Mucosa of rectum (tissue), 2 donors: ENCODE measurements around the gene TAF1D.

ENCODE experiments used
- H3K27ac ChIP-seq, 2 donors: one replicate each; pipeline ENCODE4 v1.7.0; 2013; ENCODE audit warnings: inconsistent platforms in 2 of 2, low read depth in 2 of 2, low read length in 2 of 2
- H3K27me3 ChIP-seq, 2 donors: one replicate each; pipeline ENCODE4 v1.7.0; 2013; ENCODE audit warnings: low read length in 2 of 2; ENCODE audit not compliant: control insufficient read depth in 2 of 2, insufficient read depth in 2 of 2
- H3K36me3 ChIP-seq, 2 donors: one replicate each; pipeline ENCODE4 v1.7.0; 2013; ENCODE audit warnings: low read length in 2 of 2; ENCODE audit not compliant: control insufficient read depth in 2 of 2, insufficient read depth in 2 of 2
- H3K4me1 ChIP-seq, 2 donors: one replicate each; pipeline ENCODE4 v1.7.0; 2013; ENCODE audit warnings: low read length in 2 of 2, mild to moderate bottlenecking in 1 of 2; ENCODE audit not compliant: control insufficient read depth in 2 of 2, insufficient read depth in 2 of 2
- H3K4me3 ChIP-seq, 2 donors: one replicate each; pipeline ENCODE4 v1.7.0; 2013; ENCODE audit warnings: low read length in 2 of 2
- H3K9ac ChIP-seq, 2 donors: one replicate each; pipeline ENCODE4 v1.7.0; 2013; ENCODE audit warnings: low read length in 2 of 2, low read depth in 1 of 2, mild to moderate bottlenecking in 1 of 2
- H3K9me3 ChIP-seq, 2 donors: one replicate each; pipeline ENCODE4 v1.7.0; 2013; ENCODE audit warnings: low read length in 2 of 2; ENCODE audit not compliant: control insufficient read depth in 2 of 2
- donor health status: healthy.
- donor health status: Normal muscosa, but diverticular disease.

The TAF1D gene

DNA sequence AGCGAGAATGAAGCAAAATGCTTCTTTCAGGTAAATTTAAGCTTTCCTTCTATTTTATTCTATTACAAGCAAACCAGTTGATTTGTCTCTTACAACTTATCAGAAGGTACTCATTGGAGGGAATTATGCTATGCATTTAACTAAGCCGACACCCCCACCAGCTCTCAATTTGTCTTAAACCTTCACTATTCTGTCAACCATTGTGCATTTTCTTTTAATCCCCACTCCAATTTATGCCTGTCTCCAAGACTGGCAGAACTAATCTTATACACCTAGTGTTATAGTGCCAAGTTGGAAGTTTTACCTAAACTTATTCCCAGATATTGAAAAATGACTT is 12.5 kb downstream of the TAF1D start:
- H3K4me3 ChIP-seq = no peak overlapping the region
- H3K4me1 ChIP-seq = peaks cover 0 to 3% of the 10 kb centered on the region in 2 donors
- no peaks in the 10 kb centered on the region for H3K27me3 ChIP-seq
- no peak overlapping the region for H3K9ac ChIP-seq
- H3K9me3 ChIP-seq = no peaks in the 10 kb centered on the region
- H3K27ac ChIP-seq = no peak overlapping the region
- peaks cover 54 to 63% of the 10 kb centered on the region in 2 donors for H3K36me3 ChIP-seq

- H3K36me3 ChIP-seq = peaks cover 48 to 61% of the 10 kb centered on the region in 2 donors
- no peak overlapping the region for H3K27ac ChIP-seq
- H3K9me3 ChIP-seq = no peaks in the 10 kb centered on the region
- H3K9ac ChIP-seq = no peak overlapping the region
- H3K4me3 ChIP-seq = no peak overlapping the region
- H3K27me3 ChIP-seq = no peaks in the 10 kb centered on the region
- H3K4me1 ChIP-seq = peaks cover 0 to 3% of the 10 kb centered on the region in 2 donors
Measured at GRCh38 chr11:93727985-93728791, 13.1 kb downstream of the TAF1D start.

DNA sequence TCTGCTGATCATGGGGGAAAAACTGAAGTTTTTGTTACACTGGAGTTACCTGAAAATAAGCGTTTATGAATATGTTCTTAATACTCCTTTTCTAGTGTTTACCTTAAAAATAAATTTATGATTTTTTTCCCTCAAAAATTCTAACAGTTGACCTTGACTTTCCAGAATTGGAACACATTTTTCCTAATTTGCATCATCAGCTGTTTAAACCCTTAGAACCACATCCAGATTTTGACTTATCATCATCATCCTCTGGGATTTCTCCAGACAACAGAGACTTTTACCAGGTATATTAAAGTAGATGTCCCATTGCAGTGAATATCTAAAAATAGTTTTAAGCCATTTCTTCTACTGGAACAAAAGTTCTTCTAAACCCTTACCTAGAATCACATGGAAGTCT is 17.2 kb downstream of the TAF1D start:
- no peaks in the 10 kb centered on the region for H3K27me3 ChIP-seq
- H3K9ac ChIP-seq = no peak overlapping the region
- H3K4me3 ChIP-seq = no peak overlapping the region
- no peaks in the 10 kb centered on the region for H3K9me3 ChIP-seq
- no peaks in the 10 kb centered on the region for H3K4me1 ChIP-seq
- H3K36me3 ChIP-seq = peaks cover 12 to 32% of the 10 kb centered on the region in 2 donors
- no peak overlapping the region for H3K27ac ChIP-seq

GRCh38 chr11:93720522-93720921 is 20.8 kb downstream of the TAF1D start:
- no peaks in the 10 kb centered on the region for H3K4me1 ChIP-seq
- H3K27me3 ChIP-seq = no peaks in the 10 kb centered on the region
- no peak overlapping the region for H3K4me3 ChIP-seq
- H3K27ac ChIP-seq = no peak overlapping the region
- no peaks in the 10 kb centered on the region for H3K9me3 ChIP-seq
- H3K36me3 ChIP-seq = peaks cover 6 to 16% of the 10 kb centered on the region in 2 donors
- no peak overlapping the region for H3K9ac ChIP-seq

DNA sequence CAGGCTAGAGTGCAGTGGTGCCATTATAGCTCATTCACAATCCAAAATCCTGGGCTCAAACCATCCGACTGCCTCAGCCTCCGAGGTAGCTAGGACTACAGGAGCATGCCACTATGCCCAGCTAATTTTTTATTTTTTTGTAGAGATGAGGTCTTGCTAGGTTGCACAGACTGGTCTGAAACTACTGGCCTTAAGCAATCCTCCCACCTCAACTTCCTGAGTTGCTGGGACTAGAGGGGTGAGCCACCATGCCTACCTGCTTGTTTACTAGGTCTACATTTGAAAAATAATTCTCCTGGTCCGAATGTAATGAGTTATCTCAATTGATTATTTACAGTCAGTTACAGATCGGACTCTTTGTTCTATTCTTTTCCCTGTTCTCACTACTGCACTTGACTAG is 22.0 kb downstream of the TAF1D start:
- H3K4me3 ChIP-seq = no peak overlapping the region
- no peaks in the 10 kb centered on the region for H3K4me1 ChIP-seq
- H3K9ac ChIP-seq = no peak overlapping the region
- no peak overlapping the region for H3K27ac ChIP-seq
- peaks cover 13 to 23% of the 10 kb centered on the region in 2 donors for H3K36me3 ChIP-seq
- no peaks in the 10 kb centered on the region for H3K9me3 ChIP-seq
- H3K27me3 ChIP-seq = no peaks in the 10 kb centered on the region

- Histone ChIP-seq H3K9me3 (no peaks in the 10 kb centered on the region), H3K27ac (no peak overlapping the region), H3K4me3 (no peak overlapping the region), H3K9ac (no peak overlapping the region), H3K27me3 (no peaks in the 10 kb centered on the region), H3K4me1 (no peaks in the 10 kb centered on the region), H3K36me3 (peaks cover 13 to 19% of the 10 kb centered on the region in 2 donors)
Measured at GRCh38 chr11:93718057-93718563, 23.2 kb downstream of the TAF1D start.

DNA sequence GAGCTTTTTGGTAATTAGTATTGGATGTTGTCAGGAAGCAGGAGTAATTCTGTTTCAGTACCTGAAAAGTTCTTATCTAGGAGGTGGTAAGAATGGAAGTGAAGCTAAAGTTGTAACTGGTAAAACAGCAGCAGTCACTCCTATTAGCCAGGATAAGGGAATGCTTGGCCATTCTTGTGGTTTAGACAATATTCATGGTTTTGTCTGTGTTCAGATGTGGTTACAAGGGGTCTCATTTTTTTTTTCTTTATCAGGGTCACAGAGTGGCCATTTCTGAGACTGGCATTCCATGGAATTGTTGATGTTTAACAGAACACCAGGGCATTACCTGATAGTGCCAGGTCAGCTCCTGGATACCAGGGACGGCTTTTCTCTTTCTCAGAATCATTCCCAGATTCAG is 23.8 kb downstream of the TAF1D start:
- Histone ChIP-seq H3K9ac (no peak overlapping the region), H3K4me1 (no peaks in the 10 kb centered on the region), H3K4me3 (no peak overlapping the region), H3K9me3 (no peaks in the 10 kb centered on the region), H3K27me3 (no peaks in the 10 kb centered on the region), H3K27ac (no peak overlapping the region), H3K36me3 (peaks cover 12 to 19% of the 10 kb centered on the region in 2 donors)

- Histone ChIP-seq H3K9ac (no peak overlapping the region), H3K4me1 (no peaks in the 10 kb centered on the region), H3K36me3 (peaks cover 10 to 16% of the 10 kb centered on the region in 2 donors), H3K27me3 (no peaks in the 10 kb centered on the region), H3K4me3 (no peak overlapping the region), H3K27ac (no peak overlapping the region), H3K9me3 (no peaks in the 10 kb centered on the region)
Measured at GRCh38 chr11:93715797-93716396, 25.4 kb downstream of the TAF1D start.

GRCh38 chr11:93712678-93713077 is 28.6 kb downstream of the TAF1D start:
- Histone ChIP-seq H3K4me1 (no peaks in the 10 kb centered on the region), H3K9me3 (peaks cover 3 to 4% of the 10 kb centered on the region in 2 donors), H3K27me3 (no peaks in the 10 kb centered on the region), H3K36me3 (peaks cover 15 to 36% of the 10 kb centered on the region in 2 donors), H3K9ac (no peak overlapping the region), H3K27ac (no peak overlapping the region), H3K4me3 (no peak overlapping the region)

DNA sequence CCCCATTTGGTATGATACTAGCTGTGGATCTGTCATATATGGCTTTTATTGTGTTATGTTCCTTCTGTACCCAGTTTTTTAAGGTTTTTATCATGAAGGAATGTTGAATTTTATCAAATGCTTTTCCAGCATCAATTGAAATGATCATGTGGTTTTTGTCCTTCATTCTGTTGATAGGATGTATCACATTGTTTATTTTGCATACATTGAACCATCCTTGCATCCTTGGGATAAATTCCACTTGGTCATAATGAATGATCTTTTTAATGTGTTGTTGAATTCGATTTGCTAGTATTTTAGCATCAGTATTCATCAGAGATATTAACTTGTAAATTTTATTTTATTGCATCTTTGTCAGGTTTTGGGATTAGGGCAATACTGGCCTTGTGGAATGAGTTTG is 31.1 kb downstream of the TAF1D start:
- H3K9me3 ChIP-seq = peaks cover 3 to 4% of the 10 kb centered on the region in 2 donors
- H3K9ac ChIP-seq = no peak overlapping the region
- peaks cover 14 to 32% of the 10 kb centered on the region in 2 donors for H3K36me3 ChIP-seq
- no peak overlapping the region for H3K27ac ChIP-seq
- no peak overlapping the region for H3K4me3 ChIP-seq
- no peaks in the 10 kb centered on the region for H3K4me1 ChIP-seq
- H3K27me3 ChIP-seq = no peaks in the 10 kb centered on the region
